Middle frontal gyrus (tissue), 1 donor: ENCODE measurements around the gene OR51L1.
"Not testable (repeated sequence)": the region's sequence is repeated elsewhere in the genome, so short reads cannot be mapped to it uniquely, and the experiment has no call there.

Source experiments
- DNase-seq: peaks from one replicate; pipeline ENCODE4 v3.0.0-alpha.2; 2015; ENCODE audit warnings: low spot score; ENCODE audit errors: extremely low spot score

OR51L1 gene

DNA sequence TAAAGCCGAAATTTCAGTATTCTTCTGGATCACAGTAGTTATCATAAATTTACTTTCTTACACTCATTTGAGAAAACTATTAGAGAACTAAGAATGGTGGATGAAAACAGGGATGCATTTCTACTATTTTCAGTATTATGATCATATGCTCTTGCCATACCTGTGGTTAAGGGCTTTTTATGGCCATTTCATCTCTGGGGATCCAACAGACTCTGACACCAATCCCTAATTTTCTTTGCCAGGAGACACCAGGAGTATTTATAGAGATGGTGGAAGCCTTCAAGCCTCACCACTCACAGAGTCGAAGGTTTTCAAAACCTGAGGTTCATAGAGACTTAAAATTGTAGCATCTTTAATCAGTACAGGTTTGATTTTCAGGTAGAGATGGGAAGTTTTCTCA lies at the start of gene OR51L1:
OR51L1 (plus strand) TSS at position 301 of the 400 bp plus-strand sequence. CDS start 4,132 bp downstream, outside the sequence.
- no peak for DNase-seq

GRCh38 chr11:4947505-4947904 lies 47.1 kb upstream of the OR51L1 start, which contains the start of gene OR51A4:
Gene OR51A4 (minus strand): TSS chr11:4947605. CDS start chr11:4947100, 505 bp downstream.
- no peak for DNase-seq

- not testable (repeated sequence) for DNase-seq
Observed at GRCh38 chr11:4955613-4956012, 39.0 kb upstream of the OR51L1 start, which contains the start of gene OR51A2. Gene OR51A2 (minus strand): TSS chr11:4955713. CDS start chr11:4955713, 0 bp downstream.

DNA sequence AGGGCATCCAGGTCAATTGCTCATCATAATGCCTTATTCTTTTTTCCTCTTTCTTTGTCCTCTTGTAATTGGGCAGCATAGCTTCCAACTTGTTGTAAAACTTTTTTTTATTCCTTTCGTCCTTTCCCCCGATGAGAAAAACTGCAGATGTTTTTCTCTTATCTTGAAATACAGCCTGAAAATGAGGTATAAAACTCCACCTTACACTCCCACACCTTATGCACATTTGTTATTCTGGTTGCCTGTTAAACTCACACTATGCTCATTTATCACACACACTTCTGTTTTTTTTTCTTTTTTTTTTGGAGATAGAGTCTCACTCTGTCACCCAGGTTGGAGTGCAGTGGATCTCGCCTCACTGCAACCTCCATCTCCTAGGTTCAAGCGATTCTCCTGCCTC lies 37.3 kb upstream of the OR51L1 start:
- no peak for DNase-seq

GRCh38 chr11:4960877-4961276 lies 33.8 kb upstream of the OR51L1 start:
- no peak for DNase-seq

- DNase-seq, result no peak
Observed at GRCh38 chr11:4962816-4963215, 31.8 kb upstream of the OR51L1 start.

GRCh38 chr11:4975436-4975835 lies 19.2 kb upstream of the OR51L1 start:
- DNase-seq, result no peak

DNA sequence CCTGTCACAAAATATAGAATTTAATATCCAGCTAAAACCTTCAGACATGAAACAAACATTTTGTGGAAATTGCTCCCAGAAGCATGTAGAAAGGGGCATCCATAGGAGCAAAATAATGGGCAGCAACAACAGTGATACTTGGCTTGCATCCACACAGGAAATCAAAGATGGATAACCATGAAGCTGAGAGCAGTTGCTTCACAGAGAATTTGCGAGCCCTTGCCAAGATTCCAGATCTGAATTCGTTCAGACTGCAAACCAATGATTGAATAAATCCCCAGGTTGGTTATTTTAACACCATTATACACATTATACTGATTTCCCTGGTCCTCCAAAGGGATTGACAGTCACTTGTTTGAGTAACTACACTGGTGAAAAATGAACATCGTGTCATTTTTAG lies 15.6 kb upstream of the OR51L1 start:
- DNase-seq, result no peak

DNA sequence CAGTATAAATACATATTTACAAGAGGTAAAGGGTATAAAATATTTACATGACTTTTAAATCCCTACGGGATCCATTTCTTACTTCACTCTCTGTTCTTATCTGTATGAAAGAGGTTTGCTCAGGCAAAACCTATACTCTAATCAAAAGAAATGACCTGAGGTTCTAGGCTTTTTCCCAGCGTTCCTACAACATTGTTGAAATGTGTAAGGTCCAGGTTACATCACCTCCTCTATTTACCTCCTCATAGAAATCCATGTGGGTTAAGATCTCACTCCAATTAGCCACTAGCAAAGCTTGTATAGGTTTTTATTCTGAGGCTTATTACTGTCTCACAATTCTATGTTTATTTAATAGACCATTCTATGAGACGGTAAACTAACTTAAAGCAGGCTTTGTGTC lies 12.0 kb upstream of the OR51L1 start:
- DNase-seq, result no peak

GRCh38 chr11:4983841-4984240 lies 10.8 kb upstream of the OR51L1 start:
- no peak for DNase-seq

DNA sequence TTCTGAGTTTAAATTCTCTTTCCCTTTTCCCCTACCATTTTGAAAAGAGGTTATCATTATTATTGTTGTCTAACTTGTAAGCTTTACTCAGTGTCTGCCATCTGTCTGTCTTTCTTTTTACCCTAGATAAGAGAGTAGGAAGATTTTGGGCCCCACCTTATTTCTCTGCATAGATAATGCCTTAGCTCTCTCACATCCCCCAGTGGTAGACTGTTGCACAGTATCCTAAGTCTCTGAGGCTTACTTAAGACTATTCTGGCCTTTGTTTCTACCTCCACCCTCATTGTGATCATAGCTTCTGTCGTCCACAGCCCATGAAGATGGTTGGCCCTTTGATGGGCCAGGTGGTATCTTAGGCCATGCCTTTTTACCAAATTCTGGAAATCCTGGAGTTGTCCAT lies 3.6 kb upstream of the OR51L1 start:
- DNase-seq, result no peak

- DNase-seq, result peak; percentile 42
Observed at GRCh38 chr11:5004424-5005274, 10.0 kb downstream of the OR51L1 start.

DNA sequence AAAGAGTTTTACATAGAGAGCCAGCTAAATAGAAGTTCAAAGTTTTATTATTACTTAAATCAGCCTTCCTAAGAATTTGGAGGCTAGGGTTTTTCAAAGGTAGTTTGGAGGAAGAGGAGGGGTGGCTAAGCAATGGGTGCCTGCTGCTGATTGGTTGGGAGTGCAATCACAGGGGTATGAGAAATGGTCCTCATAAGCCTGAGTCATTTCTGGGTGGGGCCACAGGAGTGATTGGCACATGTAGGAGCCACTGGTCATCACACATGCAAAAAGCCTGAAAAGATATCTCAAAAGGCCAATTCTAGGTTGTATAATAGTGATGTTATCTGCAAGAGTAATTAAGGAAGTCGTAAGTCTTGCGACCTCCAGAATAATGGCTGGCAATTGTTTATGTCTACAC lies 12.9 kb downstream of the OR51L1 start:
- DNase-seq, result no peak

DNA sequence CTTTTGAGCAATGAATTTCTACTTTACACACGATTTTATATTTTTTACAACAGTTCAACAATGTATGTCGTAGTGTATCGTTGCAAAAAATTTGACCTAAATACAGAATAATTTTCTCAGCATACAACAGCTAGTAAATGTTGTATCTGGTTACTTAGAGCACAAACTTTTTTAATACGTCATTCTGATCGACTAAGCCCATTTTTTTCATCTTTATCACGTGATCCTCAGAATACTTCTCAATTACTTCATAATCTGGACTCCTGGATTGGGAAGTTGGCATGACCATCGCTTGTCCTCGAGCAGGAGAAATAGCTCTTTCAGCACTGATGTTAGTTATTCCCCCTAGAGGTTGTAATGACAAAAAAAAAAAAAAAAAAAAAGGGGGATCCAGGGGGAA lies 16.6 kb downstream of the OR51L1 start:
- DNase-seq, result no peak

DNA sequence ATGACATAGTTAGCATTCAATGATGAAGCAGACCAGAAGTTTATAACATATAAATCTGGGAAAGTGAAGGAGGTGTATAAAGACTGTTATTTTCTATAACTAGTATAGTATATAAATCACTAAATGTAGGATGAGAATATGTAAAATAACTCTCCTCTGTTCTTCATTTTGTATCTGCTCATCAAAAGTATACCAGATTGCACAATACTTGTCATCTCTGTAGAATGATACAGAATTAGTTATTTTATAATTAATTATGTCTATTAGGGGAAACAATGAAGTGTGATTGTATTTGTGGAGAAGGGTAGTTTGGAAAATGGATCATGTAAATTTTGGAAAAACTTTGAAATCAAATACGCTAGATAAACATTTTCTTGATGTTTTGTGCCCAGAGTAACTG lies 18.4 kb downstream of the OR51L1 start:
- no peak for DNase-seq

DNA sequence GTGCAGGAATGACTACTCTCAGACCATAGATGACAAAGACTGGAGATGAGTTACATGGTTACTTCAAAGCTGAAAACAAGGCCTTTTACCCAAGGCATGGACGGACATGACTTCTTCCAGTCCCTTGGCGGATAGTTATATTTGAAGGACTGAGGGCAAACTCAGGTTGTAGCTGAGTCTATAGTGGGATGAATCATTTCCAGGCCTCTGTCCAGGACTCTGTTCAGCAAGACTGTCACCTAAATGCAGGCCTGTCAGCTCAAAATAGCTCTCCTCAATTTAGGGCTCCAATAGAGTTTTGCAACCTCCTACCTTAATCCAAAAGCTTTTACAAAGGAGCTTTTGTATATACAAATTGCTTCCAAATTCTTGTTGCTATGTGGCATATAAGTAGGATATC lies 27.3 kb downstream of the OR51L1 start:
- no peak for DNase-seq

DNA sequence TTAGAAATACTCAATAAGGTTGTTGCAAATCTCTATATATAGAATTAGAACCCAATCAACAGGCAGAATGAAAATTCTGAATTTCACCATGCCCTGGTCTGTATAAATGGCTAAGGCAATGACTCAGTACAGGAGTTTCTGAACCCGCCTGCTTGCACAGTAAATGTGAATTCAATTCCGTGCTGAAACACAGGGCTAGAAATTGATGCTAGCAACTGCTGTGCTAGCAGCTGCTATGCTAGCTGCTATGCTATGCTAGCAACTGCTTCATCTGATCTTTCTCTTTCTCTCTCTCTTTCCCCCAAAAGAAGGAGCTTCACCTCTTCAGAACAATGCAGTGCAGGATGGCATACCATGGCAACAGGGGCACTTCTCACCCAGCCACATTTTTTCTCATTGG lies 42.0 kb downstream of the OR51L1 start:
- DNase-seq, result no peak

DNA sequence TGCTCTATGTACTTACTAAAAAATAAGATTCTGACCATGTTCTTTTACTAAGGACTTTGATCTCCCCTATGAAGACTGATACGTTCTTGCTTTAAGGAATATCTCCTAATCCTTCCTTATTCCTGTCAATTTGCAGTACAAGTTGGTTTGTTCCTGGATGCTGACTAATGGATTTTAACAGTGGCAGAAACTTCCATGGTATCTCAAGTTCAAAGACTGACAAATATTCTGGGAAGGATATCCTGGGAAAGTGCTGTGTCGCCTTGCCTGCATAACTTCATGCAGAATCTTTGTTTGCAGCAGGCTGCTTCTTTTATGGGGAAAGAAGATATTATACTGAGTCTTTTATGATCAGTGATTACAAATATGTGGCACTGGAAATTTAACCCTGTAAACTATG lies 43.3 kb downstream of the OR51L1 start:
- no peak for DNase-seq

- DNase-seq, result no peak
Observed at GRCh38 chr11:5038341-5038740, 43.7 kb downstream of the OR51L1 start.

DNA sequence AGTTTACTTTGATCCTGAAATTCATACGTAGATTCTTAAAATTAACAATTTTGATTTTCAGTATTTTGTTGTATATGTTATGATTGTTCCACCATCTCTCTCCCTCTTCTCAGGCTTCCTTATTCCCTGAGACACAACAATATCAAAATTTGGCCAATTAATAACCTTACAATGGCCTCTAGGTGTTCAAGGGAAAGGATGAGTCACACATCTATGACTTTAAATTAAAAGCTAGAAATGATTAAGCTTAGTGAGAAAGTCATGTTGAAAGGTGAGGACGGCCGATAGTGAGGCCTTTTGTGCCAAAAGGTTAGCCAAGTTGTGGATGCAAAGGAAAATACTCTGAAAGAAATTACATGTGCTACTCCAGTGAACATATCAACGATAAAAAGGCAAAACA lies 46.2 kb downstream of the OR51L1 start:
- DNase-seq, result no peak

DNA sequence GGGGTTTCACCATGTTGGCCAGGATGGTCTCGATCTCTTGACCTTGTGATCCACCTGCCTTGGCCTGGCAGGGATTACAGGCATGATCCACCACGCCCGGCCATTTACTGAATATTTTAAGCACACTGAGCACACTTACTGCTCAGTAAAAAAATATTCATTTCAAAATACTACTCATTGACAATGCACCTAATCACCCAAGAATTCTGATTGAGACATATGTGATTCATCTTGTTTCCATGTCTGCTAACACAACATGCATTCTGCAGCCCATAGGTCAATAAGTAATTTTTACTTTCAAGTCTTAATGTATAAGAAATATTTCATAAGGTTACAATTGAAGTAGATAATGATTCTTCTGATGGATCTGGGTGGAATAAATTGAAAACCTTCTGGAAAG lies 47.4 kb downstream of the OR51L1 start:
- DNase-seq, result no peak

DNA sequence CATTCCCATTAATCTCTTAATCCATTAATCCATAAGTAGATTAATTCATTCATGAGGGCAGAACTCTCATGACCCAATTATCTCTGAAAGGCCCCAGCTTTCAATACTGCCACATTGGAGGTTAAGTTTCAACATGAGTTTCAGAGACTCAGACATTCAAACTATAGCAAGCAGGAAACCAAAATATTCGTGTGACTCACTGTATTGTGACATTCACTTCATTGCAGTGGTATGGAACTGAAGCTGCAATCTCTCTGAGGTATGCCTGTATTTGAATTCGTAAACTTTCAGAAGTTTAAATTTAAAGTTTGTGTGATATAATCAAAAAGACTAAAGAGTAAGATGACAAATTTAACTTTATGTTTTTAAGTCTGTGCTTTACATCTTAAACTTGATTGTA lies 48.7 kb downstream of the OR51L1 start:
- no peak for DNase-seq

- no peak for DNase-seq
Observed at GRCh38 chr11:5046226-5046625, 51.6 kb downstream of the OR51L1 start, which contains the start of gene OR52J3. Gene OR52J3 (plus strand): TSS chr11:5046526. CDS start chr11:5046526, 0 bp downstream.
